BLaER1 treated with 17β-estradiol and CSF1 and Interleukin-3, amounts not matched to agents 10 nM and 100 nM (cell line): ENCODE measurements around the gene MIF.
"Not testable (repeated sequence)": the region's sequence is repeated elsewhere in the genome, so short reads cannot be mapped to it uniquely, and the experiment has no call there.

ENCODE experiments used
- H3K27ac ChIP-seq, 11 experiments: shearing (Covaris generic); formaldehyde crosslinking; 2 replicates each; pipeline ENCODE4 v1.8.1; 2022
- H3K27me3 ChIP-seq, 11 experiments: shearing (Covaris generic); formaldehyde crosslinking; 2 replicates each; pipeline ENCODE4 v1.8.1; 2022
- H3K36me3 ChIP-seq, 11 experiments: shearing (Covaris generic); formaldehyde crosslinking; 2 replicates each; pipeline ENCODE4 v1.8.1; 2022
- H3K4me1 ChIP-seq, 10 experiments: shearing (Covaris generic); formaldehyde crosslinking; 2 replicates each; pipeline ENCODE4 v1.8.1; 2022
- H3K4me2 ChIP-seq, 11 experiments: shearing (Covaris generic); formaldehyde crosslinking; 2 replicates each; pipeline ENCODE4 v1.8.1; 2022
- H3K4me3 ChIP-seq, 10 experiments: shearing (Covaris generic); formaldehyde crosslinking; 2 replicates each; pipeline ENCODE4 v1.8.1; 2022
- H3K9ac ChIP-seq, 11 experiments: shearing (Covaris generic); formaldehyde crosslinking; 2 replicates each; pipeline ENCODE4 v1.8.1; 2022
- H3K9me3 ChIP-seq, 11 experiments: shearing (Covaris generic); formaldehyde crosslinking; replicated peaks in 1 of 11; 2 replicates each; pipeline ENCODE4 v1.8.1; 2022
- H4K20me1 ChIP-seq, 11 experiments: shearing (Covaris generic); formaldehyde crosslinking; 2 replicates each; pipeline ENCODE4 v1.8.1; 2022
- Cebpa-rat ChIP-seq, 11 experiments: shearing (Covaris generic); IDR thresholded peaks; 2 replicates each; pipeline ENCODE4 v1.8.1; 2022

Gene MIF

GRCh38 chr22:23911318-23911980, 17.3 kb downstream of the MIF start:
- Histone ChIP-seq H3K4me3 (no peak overlapping the region), H4K20me1 (no peaks in the 10 kb centered on the region), H3K27ac (no peak overlapping the region)

GRCh38 chr22:23912293-23912903, 18.2 kb downstream of the MIF start:
- Histone ChIP-seq H3K9ac (peak overlapping the region in 1 of 11 experiments; percentile 84; a peak in 2 of 22 replicates), H3K36me3 (no peaks in the 10 kb centered on the region), H4K20me1 (no peaks in the 10 kb centered on the region), H3K4me1 (peaks cover 22 to 42% (median 31%) of the 10 kb centered on the region in 10 experiments), H3K27me3 (no peaks in the 10 kb centered on the region), H3K4me3 (0 out of 20 replicates have a peak overlapping the region, but pooled peaks of 1 of the 10 experiments have one; percentile 65), H3K27ac (peak overlapping the region in 2 of 11 experiments; percentile 82 to 87; a peak in 2 of 22 replicates), H3K9me3 (no peaks in the 10 kb centered on the region), H3K4me2 (peak overlapping the region; percentile 79 to 98 (median 92); a peak in 16 of 22 replicates)
- TF ChIP-seq Cebpa-rat (IDR thresholded peaks at IDR 0.05): no peak

More at GRCh38 chr22:23911318-23911980, 17.3 kb downstream of the MIF start:
- TF ChIP-seq Cebpa-rat (IDR thresholded peaks at IDR 0.05): no peak
- no peak overlapping the region for H3K9ac ChIP-seq
- no peaks in the 10 kb centered on the region for H3K27me3 ChIP-seq
- H3K4me2 ChIP-seq: peak overlapping the region in 1 of 11 experiments; percentile 25; a peak in 2 of 22 replicates
- H3K4me1 ChIP-seq: peaks cover 22 to 42% (median 31%) of the 10 kb centered on the region in 10 experiments
- H3K9me3 ChIP-seq: no peaks in the 10 kb centered on the region
- H3K36me3 ChIP-seq: no peaks in the 10 kb centered on the region

GRCh38 chr22:23913306-23913660, 19.1 kb downstream of the MIF start:
- no peak for TF ChIP-seq Cebpa-rat (IDR thresholded peaks at IDR 0.05)
- Histone ChIP-seq H3K4me1 (peaks cover 22 to 42% (median 31%) of the 10 kb centered on the region in 10 experiments), H3K36me3 (no peaks in the 10 kb centered on the region), H3K4me2 (peak overlapping the region; percentile 79 to 98 (median 92)), H3K9ac (peak overlapping the region; percentile 83 to 90 (median 85)), H3K9me3 (no peaks in the 10 kb centered on the region; a peak in 1 of 22 replicates), H3K27me3 (no peaks in the 10 kb centered on the region), H3K27ac (peak overlapping the region; percentile 80 to 91 (median 87)), H4K20me1 (no peaks in the 10 kb centered on the region), H3K4me3 (peak overlapping the region; percentile 59 to 75 (median 64))

GRCh38 chr22:23913661-23914353, 19.6 kb downstream of the MIF start:
- Histone ChIP-seq H3K4me3 (peak overlapping the region; percentile 59 to 75 (median 64)), H3K27me3 (no peaks in the 10 kb centered on the region), H3K9ac (peak overlapping the region; percentile 83 to 90 (median 85)), H3K36me3 (no peaks in the 10 kb centered on the region), H3K9me3 (peaks cover 0 to 4% (median 0%) of the 10 kb centered on the region in 11 experiments; a peak in 1 of 22 replicates), H4K20me1 (no peaks in the 10 kb centered on the region), H3K27ac (peak overlapping the region; percentile 80 to 91 (median 87)), H3K4me1 (peaks cover 22 to 41% (median 31%) of the 10 kb centered on the region in 10 experiments), H3K4me2 (peak overlapping the region; percentile 79 to 98 (median 92))
- no peak for TF ChIP-seq Cebpa-rat (IDR thresholded peaks at IDR 0.05)

GRCh38 chr22:23915290-23915689, 21.1 kb downstream of the MIF start:
- Histone ChIP-seq H3K9me3 (peaks cover 0 to 6% (median 0%) of the 10 kb centered on the region in 11 experiments; a peak in 2 of 22 replicates), H3K4me3 (no peak overlapping the region), H3K4me1 (peaks cover 22 to 39% (median 29%) of the 10 kb centered on the region in 10 experiments), H3K4me2 (peak overlapping the region in 10 of 11 experiments; percentile 36 to 94 (median 92); a peak in 18 of 22 replicates), H3K27me3 (no peaks in the 10 kb centered on the region), H3K27ac (peak overlapping the region in 3 of 11 experiments; percentile 85 to 89 (median 87); a peak in 4 of 22 replicates), H3K9ac (no peak overlapping the region), H4K20me1 (no peaks in the 10 kb centered on the region), H3K36me3 (no peaks in the 10 kb centered on the region)
- TF ChIP-seq Cebpa-rat (IDR thresholded peaks at IDR 0.05): no peak

GRCh38 chr22:23920267-23920611, 26.1 kb downstream of the MIF start:
- 0 out of 22 replicates have a peak overlapping the region, but pooled peaks of 1 of the 11 experiments have one; percentile 12 for H3K4me2 ChIP-seq
- H4K20me1 ChIP-seq, H3K27ac ChIP-seq, H3K36me3 ChIP-seq, H3K9ac ChIP-seq, H3K4me3 ChIP-seq, H3K27me3 ChIP-seq: not testable (repeated sequence)
- H3K4me1 ChIP-seq: peaks cover 4 to 25% (median 17%) of the 10 kb centered on the region in 10 experiments; a peak in 17 of 20 replicates
- peaks cover 17 to 28% (median 21%) of the 10 kb centered on the region in 11 experiments for H3K9me3 ChIP-seq

GRCh38 chr22:23921586-23922201, 27.5 kb downstream of the MIF start:
- H3K4me3 ChIP-seq, H4K20me1 ChIP-seq, H3K9ac ChIP-seq, H3K27me3 ChIP-seq, H3K4me2 ChIP-seq, H3K27ac ChIP-seq, H3K36me3 ChIP-seq: not testable (repeated sequence)
- Histone ChIP-seq H3K9me3 (peaks cover 31 to 42% (median 35%) of the 10 kb centered on the region in 11 experiments), H3K4me1 (peaks cover 0 to 16% (median 10%) of the 10 kb centered on the region in 10 experiments; a peak in 16 of 20 replicates)

GRCh38 chr22:23922921-23923320, 28.7 kb downstream of the MIF start:
- TF ChIP-seq Cebpa-rat (IDR thresholded peaks at IDR 0.05): peak in 1 of 11 experiments; percentile 4; a peak in 1 of 22 replicates
- H3K9ac ChIP-seq: no peak overlapping the region
- H4K20me1 ChIP-seq: no peaks in the 10 kb centered on the region
- H3K4me1 ChIP-seq: peaks cover 0 to 16% (median 10%) of the 10 kb centered on the region in 10 experiments; a peak in 16 of 20 replicates
- peak overlapping the region; percentile 10 to 64 (median 50); a peak in 18 of 22 replicates for H3K4me2 ChIP-seq
- H3K4me3 ChIP-seq: no peak overlapping the region
- H3K9me3 ChIP-seq: peaks cover 33 to 49% (median 40%) of the 10 kb centered on the region in 11 experiments
- H3K27ac ChIP-seq: no peak overlapping the region
- no peaks in the 10 kb centered on the region; a peak in 1 of 22 replicates for H3K27me3 ChIP-seq
- 0 out of 22 replicates have a peak, but pooled peaks cover 0 to 4% (median 0%) of the 10 kb centered on the region in 11 experiments for H3K36me3 ChIP-seq
